ENCODE data around the gene CIT.

DNA sequence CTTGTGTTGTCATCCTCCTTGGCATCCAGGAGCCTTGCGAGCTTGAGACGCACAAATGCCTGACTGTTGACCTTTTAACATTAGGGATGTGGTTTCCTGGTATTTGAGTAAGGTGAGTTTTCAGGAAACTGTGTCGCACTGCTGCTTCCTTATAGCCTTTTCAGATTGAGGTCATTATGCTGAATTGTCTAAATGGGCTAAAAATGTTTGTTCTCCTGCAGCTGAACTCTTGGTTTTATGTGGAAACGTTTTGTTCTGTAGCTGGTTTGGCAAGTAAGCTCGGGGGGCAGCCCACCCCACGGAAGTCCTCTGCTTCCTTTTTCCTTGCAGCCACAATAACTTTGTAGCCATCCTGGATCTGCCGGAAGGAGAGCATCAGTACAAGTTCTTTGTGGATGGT lies 203.5 kb downstream of the CIT start:
- TF ChIP-seq CTCF (IDR thresholded peaks at IDR 0.05; ENCODE audit: low read length) (no peak), EZH2 (IDR thresholded peaks at IDR 0.05; ENCODE audit: borderline replicate concordance, low read length) (no peak)

All from OCI-LY1 (cell line).